Pancreas (tissue), 10 donors: ENCODE measurements around the gene VWA5B1. TPM values are rescaled to one million over a fixed set of nuclear protein-coding genes. Genes with fewer than 3 reads are reported as not detected.
A peak's percentile ranks its signal among the peaks of the same experiment; 100 is the strongest.

Source experiments
- ATAC-seq, 4 donors: fragments of 200-7000 bp; cut with Tn5 transposase; one replicate each; pipeline versions ENCODE4 v1.8.0 to v1.9.1; 2020; ENCODE audit warnings: mild to moderate bottlenecking in 4 of 4, moderate library complexity in 4 of 4
- DNase-seq, 6 donors: peaks; one replicate each; pipeline ENCODE4 v3.0.0-alpha.2; 2020
- FAIRE-seq: peaks from 2 replicates; lab custom pipeline; 2012; peaks lifted over from hg19 to GRCh38; lab: Jason Lieb, UNC
- H3K27ac ChIP-seq, 4 donors: fragments of 200-600 bp; sonication (generic); 1 replicate in 3 of 4; 2 replicates in 1 of 4; pipeline versions ENCODE4 v1.5.0 to v1.8.0; 2020
- H3K27me3 ChIP-seq, 4 donors: fragments of 200-600 bp; one replicate each; pipeline ENCODE4 v1.8.0; 2021
- H3K36me3 ChIP-seq, 3 donors: fragments of 200-600 bp; sonication (generic) in 1 of 3; one replicate each; pipeline versions ENCODE4 v1.5.0 to v1.8.0; 2020 to 2021
- H3K4me1 ChIP-seq, 3 donors: fragments of 200-600 bp; one replicate each; pipeline ENCODE4 v1.8.0; 2021
- H3K4me3 ChIP-seq, 4 donors: fragments of 200-600 bp; sonication (generic) in 2 of 4; one replicate each; pipeline versions ENCODE4 v1.5.0 to v1.8.0; 2020 to 2021
- H3K9me3 ChIP-seq, 4 donors: fragments of 200-600 bp; one replicate each; pipeline ENCODE4 v1.8.0; 2021
- CTCF ChIP-seq, 4 donors: fragments of 200-600 bp; sonication (generic) in 3 of 4; IDR thresholded peaks; one replicate each; pipeline versions ENCODE4 v1.5.0 to v1.8.0; 2021; ENCODE audit warnings: antibody characterized with exemption in 4 of 4
- WGBS, 2 donors: extraction: QIAGEN DNeasy Blood & Tissue Kit; methylation state at CpG; one replicate each; pipeline ENCODE4 v1.1.7; 2013; 5-methylcytosine and 5-hydroxymethylcytosine counted together
- intact Hi-C, 3 donors: fragments of 100-400 bp; cut with DNase I; formaldehyde crosslinking; loops; one replicate each; pipeline versions ENCODE4 v1.11.1 to v1.14.2; 2022
- polyA plus RNA-seq, 2 donors: library from polyadenylated mRNA; stranded (reverse); fragments of 200-250 nt; gene quantifications; one replicate each; pipeline ENCODE4 v1.2.3, GENCODE V29; 2013
- total RNA-seq, 6 donors: library from RNA; stranded (reverse); fragmentation: NEBNext Ultra II Directional in 4 of 6; extraction: Animal tissue kit (Norgen Biotek cat#: 25700) in 4 of 6; gene quantifications; one replicate each; pipeline versions ENCODE4 v1.2.1 to v1.2.4, GENCODE V29; 2021 to 2023
- donor health status: healthy with polysubstance abuse.
- donor health status: DM: no; HTN: no; CAD: no; lungs with moderate emphysema.
- donor health status: DM: no; HTN: no; CAD: no.
- donor health status: control.
- donor health status: control.
- donor health status: Bipolar disorder and iron deficiency.
- donor health status: DM: yes; HTN: yes; CAD: no.
- donor health status: DM: no; HTN: no; CAD: no.
- donor health status: DM: no; HTN: no; CAD: no.
- donor health status: DM: yes; HTN: yes; CAD: no.

The VWA5B1 gene
- total and polyA plus RNA-seq, 8 donors, result 0.16 to 0.70 (median 0.29) TPM; not detected in 1

GRCh38 chr1:20376171-20376570 is 85.5 kb downstream of the VWA5B1 start:
- Histone ChIP-seq H3K4me1 (no peaks in the 10 kb centered on the region), H3K27me3 (peaks cover 0 to 6% (median 0%) of the 10 kb centered on the region in 4 donors), H3K36me3 (no peaks in the 10 kb centered on the region), H3K4me3 (no peak overlapping the region), H3K27ac (no peak overlapping the region), H3K9me3 (no peaks in the 10 kb centered on the region)
- ATAC-seq (no peak), DNase-seq (no peak), FAIRE-seq (no peak)
- WGBS, 2 donors, result 59 to 72% methylated on average over 4 of the region's 4 CpGs
- no peak for TF ChIP-seq CTCF (IDR thresholded peaks at IDR 0.05)
- intact Hi-C loops, result loop anchor here in 1 of 3 donors (5.0 kb wide), 1 partner anchor 111 kb away; the partner anchor contains the start of gene CAMK2N1

- 15 to 18% methylated on average over 8 of the region's 8 CpGs for WGBS, 2 donors
- intact Hi-C loops, result loop anchor here in 1 of 3 donors (5.0 kb wide), 1 partner anchor 110 kb away; the partner anchor contains the start of gene CAMK2N1
- H3K4me1 ChIP-seq, result no peaks in the 10 kb centered on the region
- no peak overlapping the region for H3K4me3 ChIP-seq
- ATAC-seq (peak; percentile 55 to 91 (median 85)), DNase-seq (peak in 2 of 6 donors; percentile 56 to 80), FAIRE-seq (no peak)
- no peaks in the 10 kb centered on the region for H3K36me3 ChIP-seq
- H3K27me3 ChIP-seq, result peaks cover 0 to 6% (median 0%) of the 10 kb centered on the region in 4 donors
- no peaks in the 10 kb centered on the region for H3K9me3 ChIP-seq
- peak; percentile 52 to 63 (median 58) for TF ChIP-seq CTCF (IDR thresholded peaks at IDR 0.05)
- no peak overlapping the region for H3K27ac ChIP-seq
These were observed 86.3 kb downstream of the VWA5B1 start for GRCh38 chr1:20376880-20377494.

- no peak overlapping the region for H3K27ac ChIP-seq
- intact Hi-C loops, result loop anchor here in 1 of 3 donors (5.0 kb wide), 1 partner anchor 110 kb away; the partner anchor contains the start of gene CAMK2N1
- no peaks in the 10 kb centered on the region for H3K4me1 ChIP-seq
- H3K4me3 ChIP-seq, result no peak overlapping the region
- H3K27me3 ChIP-seq, result peaks cover 0 to 6% (median 0%) of the 10 kb centered on the region in 4 donors
- DNase-seq, result no peak
- WGBS, 2 donors, result 81 to 86% methylated on average over 11 of the region's 11 CpGs
- FAIRE-seq, result no peak
- no peaks in the 10 kb centered on the region for H3K36me3 ChIP-seq
- no peak for TF ChIP-seq CTCF (IDR thresholded peaks at IDR 0.05)
- no peak for ATAC-seq
- no peaks in the 10 kb centered on the region for H3K9me3 ChIP-seq
These were observed 87.0 kb downstream of the VWA5B1 start for GRCh38 chr1:20377516-20378270.

GRCh38 chr1:20379075-20379474 is 88.4 kb downstream of the VWA5B1 start:
- Histone ChIP-seq H3K27me3 (peaks cover 0 to 6% (median 0%) of the 10 kb centered on the region in 4 donors), H3K4me1 (no peaks in the 10 kb centered on the region), H3K4me3 (no peak overlapping the region), H3K27ac (no peak overlapping the region), H3K9me3 (no peaks in the 10 kb centered on the region), H3K36me3 (no peaks in the 10 kb centered on the region)
- ATAC-seq (no peak), FAIRE-seq (no peak), DNase-seq (no peak)
- intact Hi-C loops, result loop anchor here in 1 of 3 donors (5.0 kb wide), 1 partner anchor 108 kb away; the partner anchor contains the start of gene CAMK2N1
- TF ChIP-seq CTCF (IDR thresholded peaks at IDR 0.05), result no peak
- 58 to 68% methylated on average over 7 of the region's 7 CpGs for WGBS, 2 donors
